ENCODE data around the gene HOXB5. TPM values are rescaled to one million over a fixed set of nuclear protein-coding genes. Genes with fewer than 3 reads are reported as not detected.

Gene HOXB5
- total RNA-seq, 2 experiments from 2014 or later, result not detected

- CTCF ChIA-PET, result interaction anchor here (0.6 to 0.9 kb wide), 2 partner anchors 222 to 261 kb away, joined by 3 read pairs; no protein-coding TSS in a partner anchor
- Mint-ChIP-seq H3K4me3 (peak overlapping the region; percentile 80), H3K27ac (peak overlapping the region; percentile 60), H3K36me3 (no peaks in the 10 kb centered on the region), H3K9me3 (no peaks in the 10 kb centered on the region), H3K27me3 (peaks cover 6% of the 10 kb centered on the region), H3K4me1 (ENCODE audit: low read depth) (peaks cover 6% of the 10 kb centered on the region)
- DNase-seq, result no peak
- intact Hi-C loops (cut with micrococcal nuclease), result no loop called here
- POLR2A ChIA-PET, result interaction anchor here (1.3 kb wide), 1 partner anchor 9 kb away, joined by 3 read pairs; no protein-coding TSS in a partner anchor
These were observed 38.0 kb downstream of the HOXB5 start for GRCh38 chr17:48555258-48556228.

GRCh38 chr17:48554412-48555257 lies 38.9 kb downstream of the HOXB5 start:
- H3K36me3 Mint-ChIP-seq, result no peaks in the 10 kb centered on the region
- H3K4me3 Mint-ChIP-seq, result peak overlapping the region; percentile 80
- DNase-seq, result no peak
- ChIA-PET CTCF (interaction anchor here (0.6 to 0.9 kb wide), 2 partner anchors 221 to 260 kb away, joined by 3 read pairs; no protein-coding TSS in a partner anchor), POLR2A (interaction anchor here (1.3 kb wide), 1 partner anchor 8 kb away, joined by 3 read pairs; no protein-coding TSS in a partner anchor)
- intact Hi-C loops (cut with micrococcal nuclease), result no loop called here
- H3K4me1 Mint-ChIP-seq (ENCODE audit: low read depth), result peaks cover 6% of the 10 kb centered on the region
- H3K9me3 Mint-ChIP-seq, result no peaks in the 10 kb centered on the region
- no peak overlapping the region for H3K27ac Mint-ChIP-seq
- H3K27me3 Mint-ChIP-seq, result peaks cover 6% of the 10 kb centered on the region

- no peak overlapping the region for H3K4me3 Mint-ChIP-seq
- ChIA-PET CTCF (no interaction called here), POLR2A (no interaction called here)
- DNase-seq, result no peak
- H3K36me3 Mint-ChIP-seq, result no peaks in the 10 kb centered on the region
- H3K4me1 Mint-ChIP-seq (ENCODE audit: low read depth), result peaks cover 7% of the 10 kb centered on the region
- H3K27me3 Mint-ChIP-seq, result peaks cover 6% of the 10 kb centered on the region
- no peak overlapping the region for H3K27ac Mint-ChIP-seq
- intact Hi-C loops (cut with micrococcal nuclease), result no loop called here
- H3K9me3 Mint-ChIP-seq, result no peaks in the 10 kb centered on the region
These were observed 39.8 kb downstream of the HOXB5 start for GRCh38 chr17:48553826-48554225.

GRCh38 chr17:48553190-48553547 lies 40.4 kb downstream of the HOXB5 start:
- Mint-ChIP-seq H3K27ac (no peak overlapping the region), H3K4me3 (no peak overlapping the region), H3K27me3 (peaks cover 6% of the 10 kb centered on the region), H3K9me3 (no peaks in the 10 kb centered on the region), H3K4me1 (ENCODE audit: low read depth) (peaks cover 10% of the 10 kb centered on the region), H3K36me3 (no peaks in the 10 kb centered on the region)
- CTCF ChIA-PET, result no interaction called here
- intact Hi-C loops (cut with micrococcal nuclease), result no loop called here
- DNase-seq, result no peak
- POLR2A ChIA-PET, result no interaction called here

GRCh38 chr17:48552466-48553189 lies 41.0 kb downstream of the HOXB5 start:
- Mint-ChIP-seq H3K4me1 (ENCODE audit: low read depth) (peaks cover 13% of the 10 kb centered on the region), H3K27ac (no peak overlapping the region), H3K27me3 (peaks cover 6% of the 10 kb centered on the region), H3K9me3 (no peaks in the 10 kb centered on the region), H3K36me3 (no peaks in the 10 kb centered on the region), H3K4me3 (no peak overlapping the region)
- DNase-seq, result no peak
- intact Hi-C loops (cut with micrococcal nuclease), result no loop called here
- CTCF ChIA-PET, result no interaction called here
- POLR2A ChIA-PET, result no interaction called here

- peaks cover 6% of the 10 kb centered on the region for H3K27me3 Mint-ChIP-seq
- intact Hi-C loops (cut with micrococcal nuclease), result no loop called here
- no peak overlapping the region for H3K27ac Mint-ChIP-seq
- CTCF ChIA-PET, result no interaction called here
- H3K36me3 Mint-ChIP-seq, result no peaks in the 10 kb centered on the region
- no peak overlapping the region for H3K4me3 Mint-ChIP-seq
- no peak for DNase-seq
- H3K9me3 Mint-ChIP-seq, result no peaks in the 10 kb centered on the region
- POLR2A ChIA-PET, result interaction anchor here (0.6 to 1.2 kb wide), 2 partner anchors 9 to 13 kb away, joined by 3 read pairs; no protein-coding TSS in a partner anchor
- H3K4me1 Mint-ChIP-seq (ENCODE audit: low read depth), result peaks cover 18% of the 10 kb centered on the region
These were observed 41.7 kb downstream of the HOXB5 start for GRCh38 chr17:48551596-48552465.

GRCh38 chr17:48551214-48551555 lies 42.4 kb downstream of the HOXB5 start:
- CTCF ChIA-PET, result no interaction called here
- no peak overlapping the region for H3K27ac Mint-ChIP-seq
- H3K4me1 Mint-ChIP-seq (ENCODE audit: low read depth), result peaks cover 24% of the 10 kb centered on the region
- H3K9me3 Mint-ChIP-seq, result no peaks in the 10 kb centered on the region
- no peak overlapping the region for H3K4me3 Mint-ChIP-seq
- no peaks in the 10 kb centered on the region for H3K36me3 Mint-ChIP-seq
- peaks cover 5% of the 10 kb centered on the region for H3K27me3 Mint-ChIP-seq
- POLR2A ChIA-PET, result interaction anchor here (1.2 kb wide), 1 partner anchor 10 kb away, joined by 3 read pairs; no protein-coding TSS in a partner anchor
- intact Hi-C loops (cut with micrococcal nuclease), result no loop called here
- no peak for DNase-seq

GRCh38 chr17:48550502-48551213 lies 42.9 kb downstream of the HOXB5 start:
- CTCF ChIA-PET, result no interaction called here

GRCh38 chr17:48549914-48550501 lies 43.6 kb downstream of the HOXB5 start:
- no peaks in the 10 kb centered on the region for H3K36me3 Mint-ChIP-seq

More at GRCh38 chr17:48550502-48551213, 42.9 kb downstream of the HOXB5 start:
- peaks cover 27% of the 10 kb centered on the region for H3K4me1 Mint-ChIP-seq (ENCODE audit: low read depth)
- H3K36me3 Mint-ChIP-seq, result no peaks in the 10 kb centered on the region
- no peaks in the 10 kb centered on the region for H3K9me3 Mint-ChIP-seq
- POLR2A ChIA-PET, result interaction anchor here (1.2 kb wide), 1 partner anchor 10 kb away, joined by 3 read pairs; no protein-coding TSS in a partner anchor
- DNase-seq, result no peak
- H3K4me3 Mint-ChIP-seq, result no peak overlapping the region
- intact Hi-C loops (cut with micrococcal nuclease), result no loop called here
- H3K27ac Mint-ChIP-seq, result no peak overlapping the region
- H3K27me3 Mint-ChIP-seq, result peaks cover 2% of the 10 kb centered on the region

GRCh38 chr17:48549281-48549630 lies 44.3 kb downstream of the HOXB5 start:
- DNase-seq, result no peak
- ChIA-PET POLR2A (no interaction called here), CTCF (no interaction called here)
- Mint-ChIP-seq H3K27me3 (peaks cover 3% of the 10 kb centered on the region), H3K9me3 (no peaks in the 10 kb centered on the region), H3K36me3 (no peaks in the 10 kb centered on the region), H3K4me1 (ENCODE audit: low read depth) (peaks cover 26% of the 10 kb centered on the region), H3K4me3 (no peak overlapping the region), H3K27ac (no peak overlapping the region)
- intact Hi-C loops (cut with micrococcal nuclease), result loop anchor here (2.0 kb wide), 1 partner anchor 38 kb away; no protein-coding TSS in a partner anchor

More at GRCh38 chr17:48549914-48550501, 43.6 kb downstream of the HOXB5 start:
- Mint-ChIP-seq H3K4me3 (no peak overlapping the region), H3K27me3 (peaks cover 2% of the 10 kb centered on the region), H3K4me1 (ENCODE audit: low read depth) (peaks cover 27% of the 10 kb centered on the region), H3K9me3 (no peaks in the 10 kb centered on the region), H3K27ac (no peak overlapping the region)
- ChIA-PET POLR2A (no interaction called here), CTCF (no interaction called here)
- no peak for DNase-seq
- intact Hi-C loops (cut with micrococcal nuclease), result loop anchor here (2.0 kb wide), 1 partner anchor 39 kb away; no protein-coding TSS in a partner anchor

Data from activated CD4-positive, alpha-beta memory T cell treated with anti-CD3 and anti-CD28 coated beads for 36 hours (primary cell).